Measurements from ENCODE around the gene ABCD1.

ABCD1 gene

GRCh38 chrX:153766098-153766817 lies 41.6 kb downstream of the ABCD1 start:
- FAIRE-seq: peak; percentile 64
- TF ChIP-seq POLR2A (IDR thresholded peaks at IDR 0.05; ENCODE audit: low read depth, low read length): peak; percentile 44; the same call in 1 of the 2 replicates

GRCh38 chrX:153766871-153767673 lies 42.4 kb downstream of the ABCD1 start:
- DNase-seq (ENCODE audit: insufficient read length, low spot score) (no peak), FAIRE-seq (no peak)
- no peak for TF ChIP-seq POLR2A (IDR thresholded peaks at IDR 0.05; ENCODE audit: low read depth, low read length)

More at GRCh38 chrX:153766098-153766817, 41.6 kb downstream of the ABCD1 start:
- peak; percentile 89 for DNase-seq (ENCODE audit: insufficient read length, low spot score)

GRCh38 chrX:153767674-153768055 lies 43.0 kb downstream of the ABCD1 start:
- TF ChIP-seq POLR2A (IDR thresholded peaks at IDR 0.05; ENCODE audit: low read depth, low read length): no peak
- no peak for DNase-seq (ENCODE audit: insufficient read length, low spot score)
- FAIRE-seq: no peak

GRCh38 chrX:153768311-153769157 lies 43.9 kb downstream of the ABCD1 start:
- FAIRE-seq (no peak), DNase-seq (ENCODE audit: insufficient read length, low spot score) (no peak)
- no peak for TF ChIP-seq POLR2A (IDR thresholded peaks at IDR 0.05; ENCODE audit: low read depth, low read length)

- FAIRE-seq (no peak), DNase-seq (ENCODE audit: insufficient read length, low spot score) (no peak)
- no peak for TF ChIP-seq POLR2A (IDR thresholded peaks at IDR 0.05; ENCODE audit: low read depth, low read length)
Measured at GRCh38 chrX:153769158-153769864, 44.7 kb downstream of the ABCD1 start.

- no peak for FAIRE-seq
- TF ChIP-seq POLR2A (IDR thresholded peaks at IDR 0.05; ENCODE audit: low read depth, low read length): no peak
- no peak for DNase-seq (ENCODE audit: insufficient read length, low spot score)
Measured at GRCh38 chrX:153769865-153770600, 45.4 kb downstream of the ABCD1 start.

- no peak for FAIRE-seq
- no peak for TF ChIP-seq POLR2A (IDR thresholded peaks at IDR 0.05; ENCODE audit: low read depth, low read length)
- no peak for DNase-seq (ENCODE audit: insufficient read length, low spot score)
Measured at GRCh38 chrX:153770601-153771414, 46.2 kb downstream of the ABCD1 start.

GRCh38 chrX:153771415-153772315 lies 47.0 kb downstream of the ABCD1 start:
- TF ChIP-seq POLR2A (IDR thresholded peaks at IDR 0.05; ENCODE audit: low read depth, low read length): no peak
- DNase-seq (ENCODE audit: insufficient read length, low spot score) (no peak), FAIRE-seq (no peak)

GRCh38 chrX:153772316-153773217 lies 47.9 kb downstream of the ABCD1 start:
- DNase-seq (ENCODE audit: insufficient read length, low spot score): no peak
- TF ChIP-seq POLR2A (IDR thresholded peaks at IDR 0.05; ENCODE audit: low read depth, low read length): no peak
- no peak for FAIRE-seq

- TF ChIP-seq POLR2A (IDR thresholded peaks at IDR 0.05; ENCODE audit: low read depth, low read length): no peak
- FAIRE-seq (no peak), DNase-seq (ENCODE audit: insufficient read length, low spot score) (no peak)
Measured at GRCh38 chrX:153773218-153773611, 48.6 kb downstream of the ABCD1 start.
